Measurements from ENCODE around the gene NRBF2. TPM values are rescaled to one million over a fixed set of nuclear protein-coding genes. Genes with fewer than 3 reads are reported as not detected.

NRBF2 gene
- total RNA-seq, 1 donor from 2014 or later = 15.0 TPM

- DNase-seq (ENCODE audit: low spot score) = no peak
Measured at GRCh38 chr10:63161592-63161991, 28.5 kb downstream of the NRBF2 start.

- no peak for DNase-seq (ENCODE audit: low spot score)
Measured at GRCh38 chr10:63164166-63164623, 31.1 kb downstream of the NRBF2 start.

DNA sequence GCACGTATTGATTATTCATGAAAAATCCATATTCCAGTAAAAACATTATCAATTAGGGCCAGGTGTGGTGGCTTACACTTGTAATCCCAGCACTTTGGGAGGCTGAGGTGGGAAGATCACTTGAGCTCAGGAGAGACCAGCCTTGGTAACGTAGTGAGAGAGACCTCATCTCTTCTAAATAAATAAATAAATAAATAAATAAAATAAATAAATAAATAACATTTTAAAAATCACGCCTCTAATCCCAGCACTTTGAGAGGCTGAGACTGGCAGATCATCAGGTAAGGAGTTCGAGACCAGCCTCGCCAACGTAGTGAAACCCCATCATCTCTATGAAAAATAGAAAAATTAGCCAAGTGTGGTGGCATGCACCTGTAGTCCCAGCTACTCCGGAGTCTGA, 32.1 kb downstream of the NRBF2 start:
- DNase-seq (ENCODE audit: low spot score) = no peak

GRCh38 chr10:63166742-63167258, 33.7 kb downstream of the NRBF2 start:
- peak; percentile 24 for DNase-seq (ENCODE audit: low spot score)

DNA sequence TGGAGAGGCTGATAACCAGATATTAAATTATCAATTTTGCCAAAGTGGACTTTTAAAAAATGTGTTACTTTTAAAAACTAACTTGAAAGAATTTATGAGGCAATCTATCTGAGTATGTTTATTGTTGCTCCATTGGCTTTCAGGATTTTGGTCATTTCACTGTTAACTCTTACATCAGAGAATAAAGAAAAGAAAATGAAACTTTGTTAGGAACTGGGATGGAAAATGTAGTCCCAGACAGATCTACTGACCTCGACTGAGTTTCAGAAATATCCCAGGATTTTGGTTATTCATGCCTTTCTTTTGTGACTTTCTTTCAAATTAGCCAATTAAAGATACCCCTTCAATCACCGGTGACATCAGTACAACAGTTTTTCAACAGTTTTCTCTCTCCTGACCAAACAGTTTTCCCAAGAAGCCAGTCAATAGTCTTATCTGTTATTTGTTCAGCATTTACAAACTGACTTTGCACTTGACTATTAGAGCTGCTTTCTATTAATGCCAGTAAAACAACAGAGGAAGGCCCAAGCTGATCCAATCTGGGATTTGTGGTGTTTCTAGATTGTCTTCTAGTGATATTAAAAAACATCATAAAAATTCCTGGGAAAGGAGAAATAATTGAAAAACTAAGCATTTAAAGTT, 35.8 kb downstream of the NRBF2 start:
- DNase-seq (ENCODE audit: low spot score) = no peak

- no peak for DNase-seq (ENCODE audit: low spot score)
Measured at GRCh38 chr10:63169624-63170023, 36.5 kb downstream of the NRBF2 start.

DNA sequence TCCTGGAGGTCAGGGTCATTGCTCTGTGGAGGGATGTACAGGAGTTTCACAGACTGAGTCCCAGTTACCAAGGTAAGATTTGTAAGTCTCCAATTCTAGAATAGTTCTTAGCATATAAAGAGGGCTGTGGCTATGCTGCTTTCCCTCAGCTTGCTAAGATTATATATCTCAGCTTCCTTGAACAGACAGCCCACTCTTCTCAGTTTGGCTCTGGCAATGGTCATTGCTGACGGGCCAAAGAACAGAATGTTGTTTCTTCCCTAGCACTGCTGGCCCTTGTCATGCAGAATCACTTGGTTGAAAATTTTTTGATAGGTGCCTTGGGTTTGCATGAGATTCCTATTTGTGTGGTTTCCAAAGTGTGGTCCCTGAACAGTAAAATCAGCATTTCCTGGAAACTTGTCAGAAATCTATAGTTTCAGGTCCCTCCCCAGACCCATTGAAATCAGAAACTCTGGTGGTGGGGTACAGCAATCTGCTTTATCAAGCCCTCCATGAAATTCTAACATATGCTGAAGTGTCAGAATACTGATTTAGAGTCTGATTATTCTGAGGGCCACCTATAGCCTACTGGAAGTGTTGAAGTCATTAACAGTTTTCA, 38.2 kb downstream of the NRBF2 start:
- no peak for DNase-seq (ENCODE audit: low spot score)

DNA sequence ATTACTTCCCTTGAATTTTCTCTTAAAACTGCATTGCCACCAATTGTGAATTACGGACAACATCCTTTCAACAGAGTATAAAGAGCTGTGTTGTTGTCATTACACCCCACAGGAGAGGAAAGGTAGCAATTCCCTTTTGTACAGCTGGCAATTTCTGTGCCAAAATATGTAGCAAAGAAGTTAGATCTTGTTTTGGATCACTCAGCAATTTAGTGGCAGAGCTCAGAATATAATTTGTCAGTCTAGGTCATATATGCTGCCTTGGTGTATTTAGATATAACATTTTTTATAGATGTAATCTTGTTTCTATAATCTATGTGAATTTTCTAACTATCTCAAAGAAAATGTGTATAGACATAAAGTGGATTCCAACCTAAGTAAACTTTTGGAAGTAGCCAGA, 38.8 kb downstream of the NRBF2 start:
- DNase-seq (ENCODE audit: low spot score) = no peak

DNA sequence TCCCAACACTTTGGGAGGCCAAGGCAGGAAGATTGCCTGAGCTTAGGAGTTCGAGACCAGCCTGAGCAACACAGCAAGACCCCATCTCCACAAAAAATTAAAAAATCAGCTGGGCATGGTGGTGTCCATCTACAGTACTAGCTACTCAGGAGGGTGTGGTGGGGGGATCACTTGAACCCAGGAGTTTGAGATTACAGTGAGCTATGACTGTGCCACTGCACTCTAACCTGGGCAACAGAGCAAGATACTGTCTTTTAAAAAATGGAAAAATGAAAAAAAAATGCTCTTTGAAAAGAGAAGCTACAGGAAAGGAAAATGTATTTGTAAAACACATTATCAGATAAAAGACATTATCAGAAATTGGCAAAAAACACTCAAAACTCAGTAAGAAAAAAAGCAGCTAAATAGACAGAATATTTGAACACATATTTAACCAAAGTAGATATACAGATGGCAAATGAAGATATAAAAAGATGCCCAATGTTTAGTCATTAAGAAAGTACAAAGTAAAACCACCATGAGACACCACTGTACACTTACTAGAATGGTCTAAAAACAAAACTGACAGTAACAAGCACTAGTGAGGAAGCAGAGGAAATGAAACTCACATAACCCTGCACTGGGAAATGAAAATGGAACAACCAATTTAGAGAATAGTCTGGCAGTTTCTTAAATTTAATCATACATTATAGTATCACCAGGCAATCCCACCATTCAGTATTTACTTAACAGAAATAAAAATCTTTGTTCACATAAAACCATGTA, 40.5 kb downstream of the NRBF2 start:
- no peak for DNase-seq (ENCODE audit: low spot score)

DNA sequence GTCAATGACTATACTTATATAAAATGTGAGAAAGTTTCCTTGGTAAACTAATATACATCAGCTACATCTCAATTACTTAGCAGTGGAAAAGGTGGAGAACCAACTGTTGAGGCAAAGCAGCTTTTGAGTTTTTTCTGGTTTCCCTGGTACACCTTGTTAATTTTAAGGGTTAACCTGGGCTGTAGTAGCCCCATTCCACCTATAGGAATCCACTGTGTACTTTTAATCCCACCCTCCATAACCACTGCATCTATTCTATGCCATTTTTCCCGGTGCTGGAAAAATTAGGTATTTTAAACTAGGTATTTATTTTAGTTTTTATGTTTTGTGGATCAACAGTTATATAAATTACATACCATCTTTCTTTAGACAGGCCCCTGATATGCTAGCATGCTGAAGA, 42.4 kb downstream of the NRBF2 start:
- DNase-seq (ENCODE audit: low spot score) = no peak

GRCh38 chr10:63192826-63193225, 59.7 kb downstream of the NRBF2 start:
- DNase-seq (ENCODE audit: low spot score) = no peak

- no peak for DNase-seq (ENCODE audit: low spot score)
Measured at GRCh38 chr10:63197344-63198092, 64.4 kb downstream of the NRBF2 start.

GRCh38 chr10:63199716-63200115, 66.6 kb downstream of the NRBF2 start:
- DNase-seq (ENCODE audit: low spot score) = no peak

- DNase-seq (ENCODE audit: low spot score) = no peak
Measured at GRCh38 chr10:63200431-63200830, 67.3 kb downstream of the NRBF2 start.

- DNase-seq (ENCODE audit: low spot score) = no peak
Measured at GRCh38 chr10:63201118-63201517, 68.0 kb downstream of the NRBF2 start.

All from mucosa of gallbladder (tissue), 1 donor.